Activated naive CD4-positive, alpha-beta T cell treated with anti-CD3 and anti-CD28 coated beads, Interleukin-2, amount 50 U/mL, for 16 hours (primary cell): ENCODE measurements around the gene FDX2.
"Not testable (repeated sequence)": the region's sequence is repeated elsewhere in the genome, so short reads cannot be mapped to it uniquely, and the experiment has no call there.

Source experiments
- DNase-seq: peaks from one replicate; pipeline ENCODE4 v3.0.0-alpha.2; 2020

The FDX2 gene

GRCh38 chr19:10283301-10284064 is 32.3 kb downstream of the FDX2 start:
- DNase-seq = no peak

GRCh38 chr19:10282043-10282442 is 33.8 kb downstream of the FDX2 start:
- DNase-seq = not testable (repeated sequence)

GRCh38 chr19:10279737-10280442 is 35.9 kb downstream of the FDX2 start:
- DNase-seq = no peak

GRCh38 chr19:10278935-10279334 is 36.9 kb downstream of the FDX2 start:
- DNase-seq = no peak

- no peak for DNase-seq
Measured at GRCh38 chr19:10277795-10278589, 37.8 kb downstream of the FDX2 start.

- DNase-seq = no peak
Measured at GRCh38 chr19:10274589-10274988, 41.2 kb downstream of the FDX2 start.

- no peak for DNase-seq
Measured at GRCh38 chr19:10271543-10272086, 44.2 kb downstream of the FDX2 start.

GRCh38 chr19:10270616-10271394 is 45.0 kb downstream of the FDX2 start, which contains the start of gene ICAM1:
Gene ICAM1 (plus strand): TSS chr19:10271120. CDS start chr19:10271160, 40 bp downstream.
- DNase-seq = peak; percentile 68

- no peak for DNase-seq
Measured at GRCh38 chr19:10270180-10270615, 45.6 kb downstream of the FDX2 start.

GRCh38 chr19:10269333-10270179 is 46.3 kb downstream of the FDX2 start:
- DNase-seq = peak; percentile 87

GRCh38 chr19:10268071-10268470 is 47.7 kb downstream of the FDX2 start:
- DNase-seq = no peak

GRCh38 chr19:10266706-10267105 is 49.1 kb downstream of the FDX2 start:
- DNase-seq = no peak

GRCh38 chr19:10262771-10263170 is 53.0 kb downstream of the FDX2 start:
- DNase-seq = no peak

- peak; percentile 46 for DNase-seq
Measured at GRCh38 chr19:10260141-10260584, 55.7 kb downstream of the FDX2 start.
